ENCODE measurements around the gene AGAP1. TPM values are rescaled to one million over a fixed set of nuclear protein-coding genes. Genes with fewer than 3 reads are reported as not detected.
A peak's percentile ranks its signal among the peaks of the same experiment; 100 is the strongest.

The AGAP1 gene
- total RNA-seq, 1 donor from 2014 or later = 10.5 TPM

- DNase-seq (ENCODE audit: low spot score) = no peak
- no peak for ATAC-seq
Observed at GRCh38 chr2:236180076-236180816, 686.4 kb downstream of the AGAP1 start.

GRCh38 chr2:236180831-236181453, 687.1 kb downstream of the AGAP1 start:
- DNase-seq (ENCODE audit: low spot score) = no peak
- ATAC-seq = peak; percentile 65

Data from left lobe of liver (tissue), 2 donors.